NCI-H526 (cell line): ENCODE results near the gene ELOA.
A peak's percentile ranks its signal among the peaks of the same experiment; 100 is the strongest.
"Not testable (repeated sequence)": the region's sequence is repeated elsewhere in the genome, so short reads cannot be mapped to it uniquely, and the experiment has no call there.

Source experiments
- DNase-seq, 2 experiments: peaks; one replicate each; lab custom pipeline; 2025; lab: John Stamatoyannopoulos, UW

Gene ELOA

DNA sequence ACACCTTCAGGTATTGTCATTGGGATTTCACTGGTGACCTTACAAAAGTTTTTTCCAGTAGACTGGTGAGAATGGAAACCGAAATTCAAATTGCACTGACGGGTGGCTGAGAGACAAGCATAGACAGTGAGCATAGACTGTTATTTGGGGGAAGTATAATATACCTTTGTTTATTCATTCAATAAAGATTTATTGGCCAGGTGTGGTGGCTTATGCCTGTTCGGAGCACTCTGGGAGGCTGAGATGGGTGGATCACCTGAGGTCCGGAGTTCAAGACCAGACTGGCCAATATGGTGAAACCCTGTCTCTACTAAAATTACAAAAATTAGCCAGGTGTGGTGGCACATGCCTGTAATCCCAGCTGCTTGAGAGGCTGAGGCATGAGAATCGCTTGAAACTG lies 10.0 kb upstream of the ELOA start:
- DNase-seq: not testable (repeated sequence)

GRCh38 chr1:23736437-23737134 lies 6.7 kb upstream of the ELOA start:
- no peak for DNase-seq

- no peak for DNase-seq
Observed at GRCh38 chr1:23741609-23742008, 1.7 kb upstream of the ELOA start.

DNA sequence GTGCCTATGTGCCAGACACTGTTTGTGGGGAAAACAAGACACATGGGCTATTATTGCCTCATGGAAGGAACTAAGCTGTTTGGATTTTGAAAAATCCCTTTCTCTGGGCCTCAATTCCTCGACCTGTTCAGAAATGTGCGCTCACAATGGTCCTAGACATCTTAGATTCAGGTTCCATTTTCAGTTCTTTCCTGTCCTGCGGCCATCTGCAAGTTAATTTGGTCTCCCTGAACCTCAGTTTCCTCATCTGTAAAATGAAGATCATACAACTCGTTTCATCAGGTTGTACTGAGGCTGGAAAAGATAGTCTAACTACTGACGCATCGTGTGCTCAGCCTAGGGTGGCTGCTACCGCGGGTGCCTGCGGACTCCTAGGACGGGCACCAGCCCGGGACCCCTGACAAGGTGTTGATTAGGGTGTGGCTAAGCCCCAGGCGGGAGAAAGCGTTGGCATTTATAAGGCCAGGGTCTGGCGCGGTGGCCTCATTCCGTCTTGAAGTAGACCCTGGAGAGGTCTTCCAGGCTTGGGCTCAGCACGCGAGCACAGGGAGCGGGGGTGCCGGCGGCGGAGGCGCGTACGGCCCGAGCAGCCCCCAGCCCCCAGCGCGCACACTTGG lies 493 bp upstream of the ELOA start:
- DNase-seq: no peak

GRCh38 chr1:23745515-23745914 lies 2.2 kb downstream of the ELOA start:
- DNase-seq: peak; percentile 13 to 52

DNA sequence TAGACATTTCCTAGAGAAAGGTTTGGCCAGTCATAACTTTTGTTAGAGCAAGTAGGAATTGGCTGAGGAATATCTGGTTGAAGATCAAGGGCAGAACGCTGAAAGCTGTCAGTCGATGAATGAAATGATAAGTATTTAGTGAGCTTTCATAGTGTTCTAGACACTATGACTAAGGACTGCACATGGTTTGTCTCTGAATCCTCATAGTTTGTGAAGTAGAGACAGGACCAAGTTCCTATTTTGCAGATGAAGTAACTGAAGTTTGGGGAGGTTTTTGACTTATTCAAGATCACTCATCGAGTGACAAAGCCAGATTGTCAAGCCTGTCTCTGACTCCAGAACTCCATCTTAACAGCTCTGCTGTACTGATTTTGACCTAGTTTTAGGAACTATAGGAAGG lies 4.7 kb downstream of the ELOA start:
- no peak for DNase-seq

- DNase-seq: peak; percentile 33 to 77
Observed at GRCh38 chr1:23751050-23751814, 8.0 kb downstream of the ELOA start.

- DNase-seq: no peak
Observed at GRCh38 chr1:23751815-23752200, 8.5 kb downstream of the ELOA start.

DNA sequence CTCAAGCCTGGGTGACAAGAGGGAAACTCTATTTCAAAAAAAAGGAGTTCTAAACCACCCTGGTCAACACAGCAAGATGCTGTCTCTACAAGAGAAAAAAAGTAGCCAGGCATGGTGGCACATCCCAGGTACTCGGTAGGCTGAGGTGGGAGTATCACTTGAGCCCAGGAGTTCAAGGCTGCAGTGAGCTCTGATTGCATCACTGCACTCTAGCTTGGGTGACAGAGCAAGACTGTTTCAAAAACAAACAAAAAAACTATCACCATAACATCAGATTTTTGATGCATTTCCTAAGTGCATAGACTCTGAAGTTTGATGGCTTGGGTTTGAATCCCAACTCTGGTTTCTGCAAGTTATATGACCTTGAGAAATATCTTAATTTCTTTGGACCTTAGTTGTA lies 9.6 kb downstream of the ELOA start:
- DNase-seq: no peak

- DNase-seq: no peak
Observed at GRCh38 chr1:23756676-23757075, 13.4 kb downstream of the ELOA start.

- DNase-seq: no peak
Observed at GRCh38 chr1:23757812-23758211, 14.5 kb downstream of the ELOA start.

- no peak for DNase-seq
Observed at GRCh38 chr1:23759277-23759676, 16.0 kb downstream of the ELOA start.

GRCh38 chr1:23763041-23763577 lies 19.8 kb downstream of the ELOA start:
- DNase-seq: no peak

- DNase-seq: no peak
Observed at GRCh38 chr1:23768733-23769132, 25.5 kb downstream of the ELOA start.

- DNase-seq: peak; percentile 72 to 91
Observed at GRCh38 chr1:23772049-23772853, 29.0 kb downstream of the ELOA start.

DNA sequence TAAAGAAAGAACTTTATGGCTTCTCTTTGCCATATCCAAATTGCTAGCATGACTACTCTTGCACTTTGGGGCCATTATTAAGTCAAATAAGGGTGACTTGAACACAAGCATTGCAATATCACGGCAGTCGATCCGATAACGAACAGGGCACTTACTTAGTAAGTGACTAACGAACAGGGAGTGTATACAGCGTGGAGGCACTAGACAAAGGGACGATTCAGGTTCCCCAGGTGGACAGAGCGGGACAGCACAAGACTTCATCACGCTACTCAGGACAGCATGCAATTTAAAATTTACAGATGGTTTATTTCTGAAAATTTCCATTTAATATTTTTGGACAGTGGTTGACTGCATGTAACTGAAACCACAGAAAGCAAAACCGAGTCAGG lies 29.6 kb downstream of the ELOA start:
- peak; percentile 12 to 61 for DNase-seq

GRCh38 chr1:23774174-23774880 lies 31.1 kb downstream of the ELOA start:
- no peak for DNase-seq

DNA sequence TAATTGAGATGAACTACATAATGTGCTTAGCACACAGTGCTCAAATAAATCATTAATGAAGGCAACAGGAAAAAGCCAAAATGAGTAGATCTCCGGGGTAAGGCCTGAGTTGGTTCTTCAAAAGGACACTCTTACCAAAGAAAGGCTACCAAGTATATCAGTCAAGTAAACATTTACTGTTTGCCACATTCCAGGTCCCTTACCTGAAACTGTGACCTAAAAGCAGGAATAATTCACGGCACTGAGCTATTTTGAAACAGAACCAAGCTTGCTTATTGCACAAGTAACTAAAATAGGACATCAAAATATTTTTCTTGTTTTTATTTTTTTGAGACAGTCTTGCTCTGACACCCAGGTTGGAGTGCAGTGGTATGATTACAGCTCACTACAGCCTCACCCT lies 32.9 kb downstream of the ELOA start:
- no peak for DNase-seq

DNA sequence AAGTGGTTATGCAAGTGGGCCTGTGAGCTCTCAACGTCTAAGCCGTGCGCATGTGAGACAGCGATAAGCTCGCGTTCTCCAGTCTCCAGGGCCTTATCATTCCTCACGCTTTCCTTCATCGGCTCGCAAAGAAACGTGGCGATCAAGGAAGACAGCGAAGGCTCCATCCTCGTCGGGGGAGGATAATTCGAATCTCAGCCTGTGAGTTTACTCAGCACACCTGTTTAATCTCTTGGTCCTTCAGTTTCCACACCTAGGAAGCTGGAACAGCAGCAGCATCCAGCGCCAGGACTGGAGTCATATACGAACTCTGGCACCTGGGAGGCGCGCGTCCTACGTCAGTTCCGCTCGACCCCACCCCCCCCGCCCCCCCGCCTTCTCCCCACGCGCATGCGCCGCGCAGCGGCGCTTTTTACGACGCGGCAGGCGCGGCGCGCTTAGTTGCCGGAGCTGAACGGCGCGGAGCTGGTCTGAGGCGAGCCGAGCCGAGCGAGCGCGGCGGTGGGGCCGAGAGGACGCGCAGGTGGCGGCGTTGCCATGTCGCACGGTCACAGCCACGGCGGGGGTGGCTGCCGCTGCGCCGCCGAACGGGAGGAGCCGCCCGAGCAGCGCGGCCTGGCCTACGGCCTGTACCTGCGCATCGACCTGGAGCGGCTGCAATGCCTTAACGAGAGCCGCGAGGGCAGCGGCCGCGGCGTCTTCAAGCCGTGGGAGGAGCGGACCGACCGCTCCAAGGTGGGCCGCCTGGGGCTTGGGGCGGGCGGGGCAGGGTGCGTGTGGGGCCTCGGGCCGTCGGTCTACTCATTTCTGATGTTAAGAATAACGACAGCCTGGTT lies 34.9 kb downstream of the ELOA start, which contains the start of gene PITHD1:
Gene PITHD1, plus strand, starts transcription at position 440 of the 836 bp plus-strand sequence. Its CDS starts 98 bp downstream, at position 538.
- DNase-seq: peak; percentile 77 to 92

DNA sequence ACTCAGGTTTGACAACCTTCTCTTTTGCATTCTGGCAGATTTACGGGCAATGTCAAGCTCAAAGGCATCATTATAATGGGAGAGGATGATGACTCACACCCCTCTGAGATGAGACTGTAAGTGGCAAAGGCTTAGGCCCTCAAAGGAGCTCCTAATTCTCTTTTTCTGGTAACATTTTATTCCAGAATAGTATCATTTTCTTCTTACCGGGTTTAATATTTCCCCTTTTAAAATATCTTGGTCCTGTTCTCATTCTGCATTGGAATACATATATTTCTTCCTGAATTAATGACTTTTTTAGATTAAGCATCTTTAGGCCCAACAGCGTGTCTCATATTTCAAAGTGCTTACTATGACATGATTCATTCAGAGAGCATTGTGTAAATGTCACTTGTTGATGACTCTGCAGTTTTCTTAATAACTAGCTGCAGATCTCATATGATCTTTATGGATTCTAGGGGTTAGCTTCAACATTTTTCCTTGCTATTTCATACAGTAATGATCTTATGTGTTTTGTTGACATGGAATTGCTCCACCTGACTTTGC lies 36.6 kb downstream of the ELOA start:
- no peak for DNase-seq
